Activated CD4-positive, alpha-beta T cell treated with anti-CD3 and anti-CD28 coated beads, Interleukin-10, Interleukin-2, amounts not matched to agents 100 ng/mL and 50 ng/mL, durations not matched to agents 16 hours and 8 hours (primary cell): ENCODE results near the gene ADAM20.
"Not testable (repeated sequence)": the region's sequence is repeated elsewhere in the genome, so short reads cannot be mapped to it uniquely, and the experiment has no call there.

Experiments
- DNase-seq: peaks from one replicate; pipeline ENCODE4 v3.0.0-alpha.2; 2020

The ADAM20 gene

DNA sequence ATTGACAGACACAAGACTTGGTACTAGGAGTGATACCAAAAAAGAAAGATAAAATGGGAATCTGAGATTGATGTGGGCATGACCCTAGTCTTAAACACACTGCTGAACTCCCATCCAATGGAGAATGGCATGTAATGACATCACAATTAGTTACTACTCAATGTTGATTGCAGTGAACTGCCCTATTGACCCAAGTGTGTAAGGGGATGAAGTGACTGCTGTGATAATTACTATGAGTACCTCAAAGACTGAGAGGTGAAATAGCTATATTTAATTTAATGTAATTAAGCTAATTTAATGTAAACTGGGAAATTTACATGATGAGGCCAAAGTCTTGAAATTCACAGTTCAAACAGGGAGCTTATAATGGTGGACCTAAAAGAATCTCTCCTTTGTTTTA, at the start of gene ADAM20:
Gene ADAM20, minus strand, starts transcription at position 101 of the 400 bp plus-strand sequence. CDS start 10,247 bp downstream, outside the sequence.
- DNase-seq = no peak

DNA sequence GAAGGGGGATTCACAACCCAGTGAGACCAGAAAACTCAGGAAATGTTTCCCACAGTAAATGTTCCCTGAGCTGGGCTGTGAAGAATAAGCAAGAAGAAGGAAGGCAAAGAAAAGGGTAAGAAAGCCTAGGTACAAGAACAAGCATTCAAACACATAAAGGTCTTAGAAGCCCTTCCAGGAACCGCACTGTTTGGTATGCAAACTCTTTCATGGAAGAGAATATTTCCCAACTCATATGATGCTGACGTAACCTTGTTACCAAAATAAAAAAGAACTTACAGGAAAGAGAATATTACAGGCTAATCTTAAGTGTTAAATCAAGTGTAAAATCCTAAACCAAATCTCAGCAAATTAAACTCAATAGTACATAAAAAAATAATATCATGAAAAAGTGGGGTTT, 42.1 kb upstream of the ADAM20 start:
- DNase-seq = no peak

DNA sequence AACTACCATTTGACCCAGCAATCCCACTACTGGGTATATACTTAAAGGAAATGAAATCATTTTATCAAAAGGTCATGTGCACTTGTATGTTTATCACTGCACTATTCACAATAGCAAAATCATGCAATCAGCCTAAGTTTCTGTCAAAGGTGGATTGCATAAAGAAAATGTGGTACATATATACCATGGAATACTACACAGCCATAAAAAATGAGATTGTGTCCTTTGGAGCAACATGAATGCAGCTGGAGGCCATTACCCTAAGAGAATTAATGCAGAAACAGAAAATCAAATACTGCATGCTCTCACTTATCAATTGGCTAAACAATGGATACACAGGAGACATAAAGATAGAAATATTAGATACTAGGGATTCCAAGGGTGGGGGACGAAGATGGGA, 38.2 kb upstream of the ADAM20 start:
- no peak for DNase-seq

DNA sequence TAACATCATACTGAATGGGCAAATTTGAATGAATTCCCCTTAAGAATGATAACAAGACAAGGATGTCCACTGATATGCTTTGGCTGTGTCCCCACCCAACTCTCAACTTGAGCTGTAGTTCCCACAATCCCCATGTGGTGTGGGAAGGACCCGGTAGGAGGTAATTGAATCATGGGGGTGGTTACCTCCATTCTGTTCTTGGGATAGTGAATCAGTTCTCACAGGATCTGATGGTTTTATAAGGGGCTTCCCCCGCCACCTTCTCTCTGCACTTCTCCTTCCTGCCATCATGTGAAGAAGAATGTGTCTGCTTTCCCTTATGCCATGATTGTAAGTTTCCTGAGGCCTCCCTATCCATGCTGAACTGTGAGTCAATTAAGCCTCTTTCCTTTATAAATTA, 36.3 kb upstream of the ADAM20 start:
- no peak for DNase-seq

DNA sequence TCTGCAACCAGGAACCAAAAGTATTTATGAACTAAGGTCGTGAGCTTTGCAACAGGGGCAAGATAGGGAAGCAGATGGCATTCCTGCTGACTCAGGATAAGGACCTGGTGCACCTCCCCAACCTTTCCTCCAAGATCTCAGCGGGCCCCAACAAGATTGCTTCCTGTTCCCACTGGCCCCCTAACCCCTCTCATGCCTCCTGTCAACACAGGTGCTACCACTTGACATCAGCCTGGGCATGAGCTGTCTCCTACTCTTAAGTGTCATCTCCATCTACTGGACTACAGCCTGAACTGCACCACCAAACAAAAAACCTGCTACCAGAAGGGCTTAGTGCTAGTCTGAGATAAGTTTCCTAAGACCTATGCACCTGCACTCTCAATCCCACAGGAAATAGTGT, 33.0 kb upstream of the ADAM20 start:
- DNase-seq = peak; percentile 57

DNA sequence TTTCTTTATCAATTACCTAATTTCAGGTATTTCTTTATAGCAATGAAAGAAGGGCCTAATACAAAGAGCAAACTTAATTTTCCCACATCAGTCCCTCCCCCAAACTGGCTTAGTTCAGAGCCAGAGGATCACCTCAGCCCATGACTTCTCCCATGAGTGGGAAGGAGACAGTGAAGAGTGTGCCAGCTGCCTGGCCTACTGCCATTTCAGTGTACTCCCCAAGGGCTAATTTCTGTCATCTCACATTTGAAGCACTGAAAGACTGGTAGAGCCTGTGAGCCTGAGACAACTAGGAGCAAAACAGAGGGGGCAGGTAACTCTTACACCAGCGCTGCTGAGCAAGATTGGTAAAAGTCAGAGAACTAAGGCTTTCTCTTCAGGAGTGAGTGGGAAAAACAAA, 29.1 kb upstream of the ADAM20 start:
- DNase-seq = no peak

DNA sequence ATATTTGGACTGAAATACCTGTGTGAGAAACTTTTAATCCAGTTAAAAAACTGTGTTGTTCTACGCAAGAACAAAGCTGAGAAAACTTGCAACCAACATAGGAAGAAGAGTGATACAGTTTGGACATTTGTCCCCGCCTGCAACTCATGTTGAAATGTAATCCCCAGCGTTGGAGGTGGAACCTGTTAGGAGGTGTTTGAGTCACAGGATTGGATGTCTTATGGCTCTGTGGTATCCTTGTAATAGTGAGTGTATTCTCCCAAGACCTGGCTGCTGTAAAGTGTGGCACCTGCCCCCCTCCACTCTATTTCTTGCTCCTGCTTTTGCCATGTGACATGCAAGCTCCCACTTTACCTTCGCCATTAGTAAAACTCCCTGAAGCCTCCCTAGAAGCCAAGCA, 28.6 kb upstream of the ADAM20 start:
- DNase-seq = no peak

DNA sequence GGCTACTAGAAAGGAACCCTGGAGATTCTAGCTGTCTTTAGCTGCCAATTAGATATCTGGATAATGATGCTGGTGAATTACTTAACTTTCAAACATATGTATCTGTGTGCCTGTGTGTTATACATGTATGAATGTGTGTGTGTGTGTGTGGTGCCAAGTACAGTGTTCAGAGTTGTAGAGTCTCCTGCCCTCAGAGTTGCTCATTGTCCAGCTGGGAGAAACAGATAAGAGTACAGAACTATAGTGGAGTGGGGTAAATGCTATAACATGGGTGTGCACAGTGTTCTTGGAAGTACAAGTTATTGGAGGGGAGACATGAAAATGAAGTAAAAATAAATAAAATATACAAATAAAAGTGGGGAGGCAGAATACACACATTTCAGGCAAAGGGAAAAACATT, 23.6 kb upstream of the ADAM20 start:
- DNase-seq = no peak

DNA sequence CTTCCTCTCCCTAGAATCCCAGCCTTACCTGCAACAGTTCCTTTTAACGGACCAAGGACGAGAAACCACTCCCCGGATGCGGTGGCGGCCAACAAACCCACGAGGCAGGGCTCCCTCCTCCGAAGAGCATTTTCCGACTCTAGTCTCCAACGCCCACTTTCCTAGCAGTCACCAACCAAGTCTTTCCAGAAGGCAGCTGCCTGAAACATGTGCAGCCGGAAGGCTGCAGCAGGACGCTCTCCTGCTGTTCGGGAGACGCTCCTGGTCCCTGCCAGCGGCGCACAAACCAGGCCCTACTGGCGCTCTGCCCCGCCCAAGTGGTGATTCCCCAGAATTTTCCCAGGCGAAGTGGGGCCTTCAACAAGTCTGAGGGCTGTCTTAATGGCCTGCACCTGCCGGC, 21.1 kb upstream of the ADAM20 start:
- DNase-seq = no peak

DNA sequence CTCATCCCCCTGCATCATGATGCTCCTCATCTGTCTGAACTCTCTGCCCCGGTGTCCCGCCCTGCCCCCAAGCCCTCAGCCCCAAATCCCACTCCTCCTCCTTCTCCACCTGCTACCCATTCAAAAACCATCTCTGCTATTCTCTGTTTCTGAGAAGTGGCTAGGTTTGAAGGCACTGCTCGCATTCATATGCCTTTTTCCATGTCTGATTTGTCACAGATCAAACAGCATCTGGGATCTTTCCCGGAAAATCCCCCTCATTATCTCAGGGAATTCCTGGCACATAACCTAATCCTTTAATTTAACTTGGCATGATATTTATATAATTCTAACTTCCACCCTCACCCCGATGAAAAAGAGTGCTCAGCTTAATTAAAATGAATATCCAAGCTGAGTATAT, 3.3 kb upstream of the ADAM20 start:
- DNase-seq = no peak

DNA sequence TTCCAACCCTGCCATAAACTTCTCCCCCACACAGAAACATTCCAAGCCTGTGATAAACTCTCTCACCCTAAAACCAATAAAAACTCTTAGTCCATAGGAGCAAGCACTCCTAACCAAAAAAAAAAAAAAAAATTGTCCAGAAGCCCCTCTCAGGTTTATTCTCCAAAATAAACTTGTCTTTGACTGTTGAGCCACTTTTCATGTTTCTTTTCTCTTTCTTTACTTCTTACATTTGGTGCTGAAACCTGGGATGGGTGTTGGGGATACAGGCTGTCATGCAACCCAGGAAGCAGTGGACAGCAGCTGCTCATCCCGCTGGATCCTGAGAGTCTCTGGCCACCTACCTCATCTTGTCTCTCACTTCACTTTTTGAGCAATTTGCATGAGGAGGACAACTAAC, 2.0 kb upstream of the ADAM20 start:
- no peak for DNase-seq

DNA sequence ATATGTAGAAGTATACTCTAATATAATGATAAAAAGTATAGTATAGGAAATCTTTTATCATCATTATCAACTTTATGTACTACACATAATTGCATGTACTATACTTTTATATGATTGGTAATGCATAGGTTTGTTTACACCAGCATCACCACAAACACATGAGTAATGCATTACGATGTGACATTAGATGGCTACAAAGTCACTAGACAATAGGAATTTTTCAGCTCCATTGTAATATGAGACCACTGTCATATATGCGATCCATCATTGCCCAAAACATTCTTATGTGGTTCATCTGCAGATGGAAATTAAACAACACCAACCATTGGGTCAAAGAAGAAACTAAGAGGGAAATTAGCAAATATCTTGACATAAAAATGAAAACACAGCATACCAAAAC, 4.4 kb downstream of the ADAM20 start:
- no peak for DNase-seq

DNA sequence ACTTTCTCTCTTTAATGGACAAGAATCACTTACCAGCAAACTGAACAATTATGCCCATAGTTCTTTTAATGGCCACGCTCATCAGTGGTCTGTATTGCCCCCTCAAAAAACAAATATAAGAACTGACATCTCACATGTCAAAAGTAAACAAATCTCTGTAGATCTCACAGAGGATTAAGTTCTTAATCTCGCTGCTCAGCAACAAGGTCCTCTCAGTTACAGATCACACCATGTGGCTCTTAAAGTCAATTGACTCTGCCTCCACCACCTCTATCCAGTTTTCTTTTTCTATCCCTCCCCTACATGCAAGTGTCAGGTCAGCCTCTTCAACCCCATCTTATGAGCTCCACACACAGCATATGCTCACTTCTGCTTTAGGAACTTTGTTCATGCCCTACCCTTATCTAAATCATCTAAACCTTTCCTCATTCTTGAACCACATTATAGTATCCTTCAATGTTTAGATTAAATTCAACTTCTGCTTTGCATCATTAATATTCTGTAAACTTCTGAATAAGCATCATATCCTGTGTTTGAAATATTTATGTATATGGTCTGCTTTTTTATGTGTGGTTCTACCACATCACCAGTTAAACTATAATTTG, 7.2 kb downstream of the ADAM20 start:
- no peak for DNase-seq

DNA sequence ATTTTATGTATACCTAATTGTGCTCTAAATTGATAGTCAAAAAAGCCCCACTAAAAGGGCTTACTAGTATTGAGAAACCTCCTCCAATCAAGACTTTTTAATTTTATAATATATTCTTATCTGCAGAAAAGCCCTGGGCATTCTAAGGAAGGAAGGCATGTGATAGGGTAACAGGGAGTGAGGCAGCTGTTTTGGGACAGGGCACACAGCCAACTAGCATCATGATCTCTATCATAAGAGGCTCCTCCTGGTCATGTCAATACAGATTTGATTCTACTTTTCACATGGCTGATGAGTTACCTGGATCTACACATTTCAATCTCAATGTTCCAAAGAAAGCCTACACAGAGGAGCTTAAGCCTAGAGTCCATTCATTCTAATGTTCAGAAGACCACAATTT, 9.1 kb downstream of the ADAM20 start:
- DNase-seq = no peak

DNA sequence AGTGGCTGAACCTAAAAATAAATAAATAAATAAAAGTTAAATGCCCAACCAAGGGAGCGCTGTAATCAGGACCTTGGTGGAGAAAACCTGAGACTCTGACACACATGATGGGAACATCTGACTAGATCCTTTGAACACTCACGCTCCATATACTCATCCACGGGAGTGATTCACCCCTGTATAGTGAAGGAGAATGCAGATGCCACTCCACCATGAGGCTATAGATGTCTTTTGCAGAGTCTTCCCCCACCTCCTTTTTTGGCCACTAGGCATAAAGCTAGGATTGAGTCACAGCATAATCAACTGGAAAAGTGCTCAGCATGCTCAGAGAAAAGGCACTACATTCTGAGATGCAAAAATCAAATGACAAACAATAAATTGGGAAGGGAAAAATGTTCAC, 19.0 kb downstream of the ADAM20 start:
- no peak for DNase-seq

DNA sequence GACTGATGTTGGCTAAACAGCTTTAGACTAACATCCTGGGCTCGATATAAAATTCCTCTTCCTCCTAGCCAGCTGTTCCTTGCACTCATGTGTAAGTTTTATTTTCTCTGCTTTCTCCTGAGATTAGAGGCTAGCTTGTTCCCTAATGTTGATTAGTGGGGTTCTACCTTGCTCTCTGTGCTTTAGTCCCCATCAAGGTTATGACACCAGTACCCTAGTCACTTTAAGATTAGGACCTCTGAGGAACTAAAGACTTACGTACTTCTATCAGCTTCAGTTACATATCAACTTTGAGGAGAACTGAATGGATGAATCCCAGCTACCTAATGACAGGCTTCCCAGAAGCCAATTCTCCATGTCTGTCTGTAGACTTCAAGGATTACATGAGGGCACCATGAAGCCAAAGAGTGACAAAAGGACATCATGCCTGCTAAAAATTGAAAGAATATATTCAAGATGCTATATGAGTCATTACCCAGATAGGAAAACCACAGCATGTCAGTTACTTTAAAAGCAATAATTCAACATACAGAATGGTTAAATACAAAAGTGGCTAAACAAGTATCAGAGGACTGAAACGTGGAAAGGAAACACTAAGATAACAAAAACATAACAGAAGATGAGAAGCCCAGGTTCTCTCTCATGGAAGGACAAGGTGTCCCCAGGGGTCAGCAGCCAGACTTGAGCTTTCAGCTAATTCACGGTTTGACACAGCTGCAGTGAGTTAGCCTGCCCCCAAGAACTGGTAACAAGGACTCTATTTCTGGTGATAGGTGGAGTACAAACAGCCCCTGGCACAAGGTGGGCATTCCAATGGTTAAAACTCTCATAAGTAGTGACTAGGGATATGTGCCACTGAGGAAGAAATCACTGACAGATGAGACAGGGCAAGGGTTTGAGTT, 20.4 kb downstream of the ADAM20 start:
- peak; percentile 59 for DNase-seq

DNA sequence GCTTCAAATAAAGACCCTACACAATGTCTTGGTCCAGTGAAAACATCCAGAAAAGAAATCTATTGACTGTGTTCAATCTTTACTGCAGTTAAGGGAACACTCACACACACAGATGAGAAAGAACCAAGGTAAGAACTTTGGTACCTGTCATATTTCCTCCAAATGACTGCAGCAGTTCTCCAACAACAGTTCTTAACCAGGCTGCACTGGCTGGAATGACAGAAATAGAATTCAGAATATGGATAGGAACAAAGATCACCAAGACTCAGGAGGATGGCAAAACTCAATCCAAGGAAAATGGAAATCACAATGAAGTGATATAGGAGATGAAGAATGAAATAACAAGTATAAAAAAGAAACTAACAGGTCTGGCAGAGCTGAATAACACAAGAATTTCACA, 36.6 kb downstream of the ADAM20 start:
- no peak for DNase-seq

DNA sequence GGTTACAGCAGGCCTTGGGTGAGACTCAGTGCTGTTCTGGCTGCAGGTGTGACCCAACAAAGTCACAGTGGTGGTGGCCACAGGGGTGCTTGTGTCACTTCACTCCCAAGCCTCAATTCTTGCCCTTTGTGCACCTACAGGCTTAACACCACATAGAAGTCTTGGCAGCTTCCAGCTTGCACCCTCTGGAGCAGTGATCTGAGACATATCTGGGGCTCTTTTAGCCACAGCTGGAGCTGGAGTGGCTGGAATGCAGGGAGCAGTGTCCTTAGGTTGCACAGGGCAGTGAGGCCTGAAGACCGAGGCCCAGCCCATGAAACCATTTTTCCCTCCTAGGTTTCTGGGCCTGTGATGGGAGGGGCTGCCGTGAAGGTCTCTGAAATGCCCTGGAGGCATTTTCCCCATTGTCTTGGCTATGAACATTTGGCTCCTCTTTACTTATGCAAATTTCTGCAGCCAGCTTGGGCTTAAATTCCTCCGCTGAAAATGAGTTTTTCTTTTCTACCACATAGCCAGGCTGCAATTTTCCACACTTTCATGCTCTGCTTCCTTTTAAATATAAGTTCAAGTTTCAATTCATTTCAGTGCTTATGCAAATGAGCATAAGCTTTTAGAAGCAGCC, 45.1 kb downstream of the ADAM20 start:
- DNase-seq = no peak

DNA sequence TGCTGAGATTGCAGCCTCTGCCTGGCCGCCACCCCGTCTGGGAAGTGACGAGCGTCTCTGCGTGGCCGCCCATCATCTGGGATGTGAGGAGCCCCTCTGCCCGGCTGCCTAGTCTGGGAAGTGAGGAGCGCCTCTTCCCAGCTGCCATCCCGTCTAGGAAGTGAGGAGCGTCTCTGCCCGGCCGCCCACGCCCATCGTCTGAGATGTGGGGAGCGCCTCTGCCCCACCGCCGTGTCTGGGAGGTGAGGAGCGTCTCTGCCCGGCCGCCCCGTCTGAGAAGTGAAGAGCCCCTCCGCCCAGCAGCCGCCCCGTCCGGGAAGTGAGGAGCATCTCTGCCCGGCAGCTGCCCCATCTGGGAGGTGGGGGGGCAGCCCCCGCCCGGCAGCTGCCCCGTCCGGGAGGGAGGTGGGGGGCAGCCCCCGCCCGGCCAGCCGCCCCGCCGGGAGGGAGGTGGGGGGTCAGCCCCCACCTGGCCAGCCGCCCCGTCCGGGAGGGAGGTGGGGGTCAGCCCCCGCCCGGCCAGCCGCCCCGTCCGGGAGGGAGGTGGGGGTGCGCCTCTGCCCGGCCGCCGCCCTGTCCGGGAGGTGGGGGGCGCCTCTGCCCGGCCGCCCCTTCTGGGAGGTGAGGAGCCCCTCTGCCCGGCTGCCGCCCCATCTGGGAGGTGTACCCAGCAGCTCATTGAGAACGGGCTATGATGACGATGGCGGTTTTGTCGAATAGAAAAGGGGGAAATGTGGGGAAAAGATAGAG, 57.3 kb downstream of the ADAM20 start:
- not testable (repeated sequence) for DNase-seq

DNA sequence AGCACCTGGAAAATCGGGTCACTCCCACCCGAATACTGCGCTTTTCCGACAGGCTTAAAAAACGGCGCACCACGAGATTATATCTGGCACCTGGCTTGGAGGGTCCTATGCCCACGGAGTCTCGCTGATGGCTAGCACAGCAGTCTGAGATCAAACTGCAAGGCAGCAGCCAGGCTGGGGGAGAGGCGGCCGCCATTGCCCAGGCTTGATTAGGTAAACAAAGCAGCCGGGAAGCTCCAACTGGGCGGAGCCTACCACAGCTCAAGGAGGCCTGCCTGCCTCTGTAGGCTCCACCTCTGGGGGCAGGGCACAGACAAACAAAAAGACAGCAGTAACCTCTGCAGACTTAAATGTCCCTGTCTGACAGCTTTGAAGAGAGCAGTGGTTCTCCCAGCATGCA, 59.3 kb downstream of the ADAM20 start:
- DNase-seq = not testable (repeated sequence)

DNA sequence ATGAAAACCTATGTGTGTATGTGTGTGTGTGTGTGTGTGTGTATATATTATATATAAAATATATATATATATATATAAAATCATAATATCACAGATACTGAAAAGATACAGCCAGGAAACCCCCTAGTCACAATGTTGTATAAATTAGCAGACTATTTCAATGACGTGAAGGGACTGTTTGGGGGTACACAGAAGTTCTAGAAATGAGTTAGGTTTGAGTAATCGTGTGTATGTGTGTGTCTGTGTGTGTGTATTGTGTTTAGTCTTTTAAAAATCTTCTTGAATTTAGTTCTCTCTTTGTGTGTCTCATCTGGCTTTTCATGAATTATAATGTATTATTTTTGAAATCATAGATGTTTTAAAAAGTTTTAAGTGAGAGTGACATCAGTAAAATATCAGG, 61.0 kb downstream of the ADAM20 start:
- no peak for DNase-seq
